Globus pallidus (tissue), 1 donor: ENCODE measurements around the gene CABP4.

Experiments
- DNase-seq: peaks from one replicate; pipeline ENCODE4 v3.0.0-alpha.2; 2015; ENCODE audit warnings: low spot score

The CABP4 gene

DNA sequence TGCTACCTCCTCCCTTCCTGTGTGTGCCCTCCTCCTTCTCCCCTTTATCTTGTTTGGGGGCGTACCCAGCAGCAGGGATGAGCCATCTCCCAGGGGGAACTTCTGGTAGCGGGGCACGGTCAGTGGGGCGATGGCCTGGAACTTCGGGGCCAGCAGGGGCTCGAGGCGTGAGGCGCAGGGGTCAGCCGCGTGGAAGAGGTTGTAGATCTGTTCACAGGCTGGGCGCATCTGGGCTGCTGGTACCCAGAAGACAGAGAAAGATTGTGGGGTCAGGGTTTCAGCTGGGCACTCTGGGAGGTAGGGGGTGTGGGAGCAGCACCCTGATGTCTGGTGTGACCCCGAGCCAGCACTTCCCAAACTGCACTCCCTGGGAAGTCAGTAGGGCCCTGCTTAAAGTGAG is 41.0 kb downstream of the CABP4 start:
- no peak for DNase-seq

DNA sequence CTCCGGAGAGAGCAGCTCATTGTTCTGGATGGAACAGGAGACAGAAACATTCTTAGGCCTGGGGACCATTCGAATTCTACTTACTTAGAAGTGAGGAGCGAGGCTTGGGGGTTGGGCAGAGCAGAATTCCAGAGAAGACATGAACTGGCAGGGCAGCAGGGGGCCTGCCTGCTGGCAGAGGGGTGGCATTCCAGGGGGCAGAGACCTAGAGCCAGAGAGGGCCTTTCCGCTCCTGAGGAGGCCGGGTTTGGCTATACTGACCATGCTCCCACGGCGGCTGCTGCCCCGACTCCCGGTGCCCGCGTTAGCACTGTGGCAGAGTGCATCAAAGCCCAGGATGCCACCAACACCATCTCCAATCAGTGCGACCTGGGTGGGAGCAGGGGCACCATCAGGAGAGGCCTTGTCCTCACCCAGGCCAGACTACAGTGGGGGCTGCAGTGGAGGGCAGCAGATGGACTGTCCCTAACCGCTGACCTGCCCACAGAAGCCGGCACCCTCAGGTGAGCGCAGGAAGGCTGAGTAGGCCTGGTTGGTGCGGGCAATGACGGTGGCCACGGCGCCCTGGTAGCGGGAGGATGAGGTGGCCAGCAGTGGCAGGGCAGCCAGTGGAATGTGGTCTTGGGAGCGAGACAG is 42.6 kb downstream of the CABP4 start:
- no peak for DNase-seq

DNA sequence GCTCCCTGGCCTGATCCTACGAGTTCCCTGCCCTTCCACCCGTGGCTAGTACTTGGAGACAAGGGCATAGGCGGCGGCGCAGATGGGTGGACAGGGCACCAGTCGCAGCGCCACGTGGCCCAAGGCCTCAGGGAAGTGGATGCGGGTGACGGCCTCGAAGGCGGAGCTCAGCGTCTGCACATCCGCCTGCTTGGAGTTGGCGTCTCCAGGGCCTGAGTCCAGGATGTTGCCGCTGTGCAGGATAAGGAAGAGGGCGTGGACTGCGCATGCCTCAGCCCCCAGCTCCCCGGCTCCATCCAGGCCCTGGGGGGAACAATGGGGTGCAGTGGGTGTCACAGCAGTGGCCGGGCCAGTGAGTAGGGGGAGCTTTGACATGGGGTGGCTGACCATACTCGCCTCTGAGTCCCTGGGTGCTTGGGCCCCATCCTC is 43.4 kb downstream of the CABP4 start:
- DNase-seq = no peak

GRCh38 chr11:67499808-67500483 is 44.8 kb downstream of the CABP4 start:
- DNase-seq = no peak

DNA sequence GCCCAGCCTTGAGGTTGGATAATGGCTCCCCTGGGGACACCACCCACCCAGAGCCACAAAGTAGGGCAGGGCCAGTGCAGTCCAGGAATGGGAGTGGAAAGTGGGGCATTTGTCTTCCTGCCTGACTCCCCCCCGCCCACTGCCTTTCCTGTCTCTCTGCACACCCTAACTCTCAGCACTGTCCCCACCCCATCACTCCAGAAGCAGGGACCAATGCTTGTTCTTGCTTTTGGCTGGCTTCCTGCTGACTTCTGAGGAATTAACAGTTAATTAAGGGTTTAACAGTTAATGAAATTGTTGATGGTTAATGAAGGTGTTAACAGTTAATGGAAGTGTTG is 45.3 kb downstream of the CABP4 start:
- no peak for DNase-seq

- DNase-seq = no peak
These were observed 45.9 kb downstream of the CABP4 start for GRCh38 chr11:67500831-67501715.

DNA sequence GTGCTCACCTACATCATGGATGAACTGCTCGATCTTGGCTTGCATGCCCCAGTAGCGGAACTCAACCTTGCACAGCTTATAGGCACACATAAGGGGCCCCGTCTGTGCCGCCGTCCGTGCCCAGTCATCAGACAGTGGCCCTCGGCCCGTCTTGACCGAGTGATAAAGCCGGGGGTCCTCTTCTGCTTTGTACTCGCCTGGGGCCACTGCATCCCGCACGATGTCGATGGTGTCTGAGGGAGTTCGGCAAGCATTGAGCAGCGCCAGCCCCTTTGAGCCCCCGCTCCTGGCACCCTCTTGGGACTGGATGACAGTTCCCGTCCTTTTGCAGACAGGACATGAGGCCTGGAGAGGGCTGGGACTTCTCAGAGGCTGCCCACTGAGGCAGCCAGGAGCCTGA is 46.7 kb downstream of the CABP4 start:
- no peak for DNase-seq

DNA sequence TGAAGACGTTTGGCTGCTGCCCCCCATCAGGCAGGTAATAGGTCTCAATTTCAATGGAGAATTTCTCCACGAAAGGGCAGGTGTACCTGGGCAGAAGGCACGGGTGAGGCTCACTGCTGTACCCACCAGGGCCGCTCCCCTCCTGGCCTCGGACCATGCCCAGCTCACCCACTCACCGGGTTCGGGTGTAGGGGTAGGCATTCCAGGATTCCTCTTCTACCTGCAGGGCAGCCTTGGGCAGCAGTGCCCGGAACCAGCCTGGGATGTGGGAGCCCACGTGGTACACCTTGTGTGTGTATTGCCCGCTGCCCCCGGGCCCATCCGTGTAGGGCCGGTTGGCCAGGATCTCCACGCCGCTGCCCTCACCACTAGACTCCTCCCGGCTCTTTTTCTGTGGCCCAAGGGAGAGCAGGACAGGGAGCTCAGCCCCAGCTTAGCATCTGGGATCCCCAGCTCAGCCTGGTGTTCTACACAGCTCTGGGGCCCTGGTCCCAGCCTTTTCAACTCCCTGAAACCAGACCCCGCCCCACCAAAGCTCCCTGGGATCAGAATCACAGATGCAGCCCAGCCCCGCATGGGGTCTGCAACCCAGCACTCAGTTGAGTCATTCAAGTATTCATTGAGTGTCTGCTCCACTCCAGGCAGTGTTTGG is 47.3 kb downstream of the CABP4 start:
- no peak for DNase-seq

- DNase-seq = no peak
These were observed 48.2 kb downstream of the CABP4 start for GRCh38 chr11:67503119-67504004.

- DNase-seq = no peak
These were observed 49.1 kb downstream of the CABP4 start for GRCh38 chr11:67504005-67504949.

- DNase-seq = peak; percentile 33
These were observed 49.9 kb downstream of the CABP4 start, which contains the start of gene PITPNM1 for GRCh38 chr11:67504950-67505581. Gene PITPNM1, minus strand, starts transcription at chr11:67505363. Its CDS starts 1,183 bp downstream, at chr11:67504180.

DNA sequence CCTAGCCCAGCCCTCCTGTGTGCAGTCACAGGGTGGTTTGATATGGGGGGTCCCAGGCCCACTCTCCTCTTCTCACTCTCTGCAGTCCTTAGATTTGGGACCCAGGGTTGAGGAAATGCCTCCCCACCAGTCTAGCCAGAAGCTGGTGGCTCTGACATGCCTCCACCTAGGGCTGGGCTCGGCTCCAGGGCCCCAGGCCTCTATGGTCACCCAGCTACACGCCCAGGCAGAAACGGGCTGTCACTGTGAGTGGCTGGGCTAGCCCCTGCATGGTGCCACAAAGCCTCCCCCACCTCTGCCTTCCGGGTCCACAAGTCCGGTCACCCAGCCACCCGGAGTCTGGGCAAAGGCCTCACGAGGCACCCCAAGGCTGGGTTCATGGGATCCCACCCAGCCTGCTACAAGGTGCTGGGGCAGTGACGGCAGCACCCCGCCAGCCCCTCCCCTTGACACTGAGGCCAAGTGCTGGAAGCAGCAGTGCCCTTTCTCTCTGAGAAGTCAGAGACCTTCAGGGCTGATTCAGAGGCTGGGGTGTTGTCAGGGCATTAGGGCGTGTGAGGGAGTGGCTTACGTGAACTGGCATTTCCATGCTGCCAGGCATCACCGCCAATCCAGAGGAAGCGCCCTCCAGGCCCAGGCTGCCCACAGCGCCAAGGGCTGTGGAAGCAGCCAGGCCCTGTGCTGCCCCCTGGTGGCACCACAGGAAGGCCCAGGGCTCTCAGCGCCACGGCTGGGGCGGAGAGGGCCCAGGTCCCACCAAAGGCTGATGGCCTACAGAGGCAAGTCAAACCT is 50.6 kb downstream of the CABP4 start:
- DNase-seq = peak; percentile 80

- no peak for DNase-seq
These were observed 51.4 kb downstream of the CABP4 start for GRCh38 chr11:67506426-67507051.

DNA sequence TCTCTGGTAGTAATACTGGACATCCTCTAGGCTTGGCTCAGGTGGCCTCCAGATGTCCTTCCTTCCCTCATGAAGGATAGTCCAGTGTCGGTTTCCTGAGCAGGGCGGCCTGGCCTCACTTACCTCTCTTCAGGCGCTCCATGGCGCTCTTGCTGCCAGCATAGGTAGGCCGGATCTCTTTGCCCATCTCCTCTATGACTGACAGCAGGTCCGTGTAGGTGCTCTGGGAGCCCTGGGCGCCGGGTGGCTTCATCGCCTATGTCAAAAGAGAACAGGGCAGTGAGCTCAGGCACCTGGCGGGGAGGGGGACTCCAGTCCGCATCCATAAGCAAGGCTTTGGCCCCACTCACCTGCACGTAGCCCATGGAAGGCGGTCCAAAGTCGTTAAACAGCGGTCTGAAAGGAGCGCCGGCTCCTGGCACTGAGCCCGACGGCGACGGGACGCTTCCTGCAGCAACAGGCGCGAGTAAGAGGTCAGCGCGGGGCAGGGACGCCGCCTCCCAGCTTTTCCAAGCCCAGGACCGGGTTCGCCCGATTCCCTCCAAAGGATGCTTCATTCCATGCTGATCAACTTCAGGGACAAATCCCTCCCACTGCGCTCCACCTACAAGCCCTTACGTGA is 52.2 kb downstream of the CABP4 start:
- DNase-seq = peak; percentile 31

- DNase-seq = peak; percentile 98
These were observed 52.8 kb downstream of the CABP4 start, which contains the start of gene CDK2AP2 for GRCh38 chr11:67507864-67508485. Gene CDK2AP2, minus strand, starts transcription at chr11:67508162. Its CDS starts 80 bp downstream, at chr11:67508082.

DNA sequence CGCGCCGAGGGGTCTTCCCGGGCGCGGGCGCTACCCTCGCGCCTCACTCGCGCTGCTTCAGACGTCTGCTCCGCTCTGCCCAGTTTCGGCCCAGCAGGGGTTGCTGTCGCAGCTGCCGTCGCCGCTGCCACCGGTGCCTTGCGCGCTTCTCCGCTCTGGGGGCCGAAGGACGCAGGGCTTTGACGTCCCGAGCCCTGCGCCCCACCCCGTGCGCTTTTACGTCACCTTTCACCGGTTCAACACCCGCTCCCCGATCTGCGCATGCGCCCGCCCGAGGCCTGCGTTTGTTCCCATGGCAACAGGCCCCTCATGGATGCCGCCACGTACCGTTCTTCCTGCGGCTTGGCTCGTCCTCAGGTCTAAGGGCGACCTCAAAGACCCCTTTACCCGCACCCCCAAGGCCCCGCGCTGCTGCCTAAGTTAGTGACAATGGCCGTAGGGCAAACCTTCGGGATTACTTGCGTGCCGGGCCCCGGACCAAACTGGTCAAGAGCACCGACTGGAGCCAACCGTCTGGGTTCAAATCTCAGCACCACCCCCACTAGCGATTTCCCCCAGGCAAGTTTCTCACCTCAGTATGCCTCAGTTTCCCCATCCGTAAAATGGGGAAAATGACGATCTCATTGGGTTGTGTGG is 53.5 kb downstream of the CABP4 start:
- peak; percentile 95 for DNase-seq

GRCh38 chr11:67510023-67510345 is 54.8 kb downstream of the CABP4 start:
- no peak for DNase-seq
